Ascending aorta (tissue), 2 donors: Measurements from ENCODE around the gene CHGA. TPM values are rescaled to one million over a fixed set of nuclear protein-coding genes. Genes with fewer than 3 reads are reported as not detected.

Experiments
- DNase-seq, 2 donors: peaks; one replicate each; pipeline ENCODE4 v3.0.0-alpha.2; 2019; ENCODE audit warnings: low spot score in 2 of 2
- H3K27ac ChIP-seq, 2 donors: fragments of 200-600 bp; sonication (generic); one replicate each; pipeline ENCODE4 v1.5.1; 2016 to 2017; ENCODE audit warnings: mild to moderate bottlenecking in 1 of 2
- H3K27me3 ChIP-seq: fragments of 200-600 bp; sonication (generic); one replicate; pipeline ENCODE4 v1.5.1; 2017
- H3K36me3 ChIP-seq, 2 donors: fragments of 200-600 bp; sonication (generic); one replicate each; pipeline ENCODE4 v1.5.1; 2016
- H3K4me1 ChIP-seq, 2 donors: fragments of 200-600 bp; sonication (generic); one replicate each; pipeline ENCODE4 v1.5.1; 2016 to 2017; ENCODE audit warnings: mild to moderate bottlenecking in 1 of 2
- H3K4me3 ChIP-seq, 2 donors: fragments of 200-600 bp; sonication (generic); one replicate each; pipeline ENCODE4 v1.5.1; 2016 to 2017; ENCODE audit warnings: mild to moderate bottlenecking in 1 of 2
- H3K9me3 ChIP-seq, 2 donors: fragments of 200-600 bp; sonication (generic); one replicate each; pipeline ENCODE4 v1.5.1; 2016
- CTCF ChIP-seq, 3 experiments: fragments of 200-600 bp in 2 of 3; fragments of 450-650 bp in 1 of 3; sonication (generic) in 2 of 3; IDR thresholded peaks; one replicate each; pipeline ENCODE4 v1.5.1; 2016 to 2019; ENCODE audit warnings: antibody characterized with exemption in 3 of 3, mild to moderate bottlenecking in 1 of 3, moderate library complexity in 1 of 3
- intact Hi-C: fragments of 100-400 bp; cut with DNase I; formaldehyde crosslinking; loops from one replicate; pipeline ENCODE4 v1.15.1; 2023
- total RNA-seq: library from RNA; depleted of rRNA; stranded (reverse); fragments of >200 nt; gene quantifications from one replicate; pipeline ENCODE4 v1.1.0, GENCODE V29; 2016

Gene CHGA
- total RNA-seq, 1 donor from 2014 or later: 0.32 TPM

GRCh38 chr14:92967346-92967926 is 44.5 kb downstream of the CHGA start:
- intact Hi-C loops: no loop called here
- Histone ChIP-seq H3K4me3 (no peak overlapping the region), H3K27me3 (no peaks in the 10 kb centered on the region), H3K36me3 (no peaks in the 10 kb centered on the region), H3K9me3 (no peaks in the 10 kb centered on the region), H3K27ac (no peak overlapping the region), H3K4me1 (peaks cover 0 to 3% of the 10 kb centered on the region in 2 donors)
- DNase-seq: no peak
- TF ChIP-seq CTCF (IDR thresholded peaks at IDR 0.05): no peak

GRCh38 chr14:92968291-92969020 is 45.5 kb downstream of the CHGA start:
- no peaks in the 10 kb centered on the region for H3K36me3 ChIP-seq
- H3K9me3 ChIP-seq: no peaks in the 10 kb centered on the region
- intact Hi-C loops: no loop called here
- TF ChIP-seq CTCF (IDR thresholded peaks at IDR 0.05): no peak
- H3K4me3 ChIP-seq: no peak overlapping the region
- H3K4me1 ChIP-seq: peaks cover 0 to 6% of the 10 kb centered on the region in 2 donors
- H3K27me3 ChIP-seq: no peaks in the 10 kb centered on the region
- H3K27ac ChIP-seq: no peak overlapping the region
- DNase-seq: no peak

- H3K4me3 ChIP-seq: no peak overlapping the region
- intact Hi-C loops: no loop called here
- DNase-seq: no peak
- H3K4me1 ChIP-seq: peaks cover 0 to 8% of the 10 kb centered on the region in 2 donors
- no peaks in the 10 kb centered on the region for H3K27me3 ChIP-seq
- no peak for TF ChIP-seq CTCF (IDR thresholded peaks at IDR 0.05)
- no peaks in the 10 kb centered on the region for H3K9me3 ChIP-seq
- no peak overlapping the region for H3K27ac ChIP-seq
- H3K36me3 ChIP-seq: no peaks in the 10 kb centered on the region
These were observed 46.5 kb downstream of the CHGA start for GRCh38 chr14:92969430-92969829.

- Histone ChIP-seq H3K27ac (no peak overlapping the region), H3K27me3 (no peaks in the 10 kb centered on the region), H3K9me3 (no peaks in the 10 kb centered on the region), H3K36me3 (no peaks in the 10 kb centered on the region), H3K4me3 (no peak overlapping the region), H3K4me1 (peaks cover 0 to 8% of the 10 kb centered on the region in 2 donors)
- DNase-seq: no peak
- TF ChIP-seq CTCF (IDR thresholded peaks at IDR 0.05): no peak
- intact Hi-C loops: loop anchor here (5.0 kb wide), 1 partner anchor 142 kb away; no protein-coding TSS in a partner anchor
These were observed 46.9 kb downstream of the CHGA start for GRCh38 chr14:92969871-92970270.

- no peak for DNase-seq
- no peak for TF ChIP-seq CTCF (IDR thresholded peaks at IDR 0.05)
- H3K4me1 ChIP-seq: peaks cover 0 to 8% of the 10 kb centered on the region in 2 donors
- no peaks in the 10 kb centered on the region for H3K9me3 ChIP-seq
- no peaks in the 10 kb centered on the region for H3K36me3 ChIP-seq
- intact Hi-C loops: loop anchor here (5.0 kb wide), 1 partner anchor 142 kb away; no protein-coding TSS in a partner anchor
- no peaks in the 10 kb centered on the region for H3K27me3 ChIP-seq
- no peak overlapping the region for H3K4me3 ChIP-seq
- H3K27ac ChIP-seq: no peak overlapping the region
These were observed 47.3 kb downstream of the CHGA start for GRCh38 chr14:92970271-92970670.
